PFSK-1 (cell line): Measurements from ENCODE around the gene LTBP1.

Source experiments
- POLR2AphosphoS5 ChIP-seq: IDR thresholded peaks from 2 replicates; pipeline ENCODE4 v1.6.1; 2012; ENCODE audit warnings: low read depth, mild to moderate bottlenecking, control low read depth, low read length, moderate library complexity
- SIN3A ChIP-seq: IDR thresholded peaks from 2 replicates; pipeline ENCODE4 v1.6.1; 2012; ENCODE audit warnings: mild to moderate bottlenecking, low read length, moderate library complexity, borderline replicate concordance; ENCODE audit not compliant: insufficient read depth
- TAF1 ChIP-seq: IDR thresholded peaks from 2 replicates; pipeline ENCODE4 v1.6.1; 2012; ENCODE audit warnings: low read length, control low read depth, borderline replicate concordance; ENCODE audit not compliant: insufficient read depth
- TF ChIP-seq, protein P1 (sequence below), 2 experiments: IDR thresholded peaks; 2 replicates each; pipeline versions ENCODE4 v1.6.1 to v1.8.0; 2011 to 2012; ENCODE audit warnings: low read depth in 2 of 2, low read length in 2 of 2, control low read depth in 1 of 2, inconsistent platforms in 1 of 2, mild to moderate bottlenecking in 1 of 2, moderate library complexity in 1 of 2; ENCODE audit not compliant: insufficient read depth in 1 of 2

DNA sequence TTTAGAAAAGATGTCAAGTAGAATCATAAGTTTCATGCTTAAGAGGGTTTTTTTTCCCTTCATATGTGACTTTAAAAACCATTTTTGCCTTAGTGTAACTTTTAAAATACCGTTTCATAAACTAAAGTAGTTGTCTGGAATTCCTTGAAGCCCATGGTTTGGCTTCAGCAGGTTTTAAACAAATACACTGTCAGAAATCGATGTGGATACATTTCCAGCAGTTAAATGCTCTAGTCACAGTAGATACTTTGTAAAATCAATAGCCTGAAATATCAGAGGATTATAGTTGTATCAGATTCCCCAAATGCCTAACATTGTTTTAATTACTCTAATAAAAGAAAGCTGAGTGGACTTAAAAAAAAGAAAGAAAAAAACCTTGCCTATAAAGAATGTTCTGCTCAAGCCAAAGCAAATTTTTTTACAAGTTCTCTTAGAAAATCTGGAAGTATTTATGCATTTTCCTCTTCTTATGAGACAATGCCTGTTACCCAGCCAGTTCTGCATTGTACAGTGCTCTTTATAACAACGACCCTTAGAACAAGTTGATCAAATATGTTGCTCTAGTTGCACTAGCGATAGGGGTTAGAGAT lies 260.5 kb downstream of the LTBP1 start:
- TF ChIP-seq TAF1 (no peak), POLR2AphosphoS5 (no peak), SIN3A (no peak)
- TF ChIP-seq, protein P1, sequence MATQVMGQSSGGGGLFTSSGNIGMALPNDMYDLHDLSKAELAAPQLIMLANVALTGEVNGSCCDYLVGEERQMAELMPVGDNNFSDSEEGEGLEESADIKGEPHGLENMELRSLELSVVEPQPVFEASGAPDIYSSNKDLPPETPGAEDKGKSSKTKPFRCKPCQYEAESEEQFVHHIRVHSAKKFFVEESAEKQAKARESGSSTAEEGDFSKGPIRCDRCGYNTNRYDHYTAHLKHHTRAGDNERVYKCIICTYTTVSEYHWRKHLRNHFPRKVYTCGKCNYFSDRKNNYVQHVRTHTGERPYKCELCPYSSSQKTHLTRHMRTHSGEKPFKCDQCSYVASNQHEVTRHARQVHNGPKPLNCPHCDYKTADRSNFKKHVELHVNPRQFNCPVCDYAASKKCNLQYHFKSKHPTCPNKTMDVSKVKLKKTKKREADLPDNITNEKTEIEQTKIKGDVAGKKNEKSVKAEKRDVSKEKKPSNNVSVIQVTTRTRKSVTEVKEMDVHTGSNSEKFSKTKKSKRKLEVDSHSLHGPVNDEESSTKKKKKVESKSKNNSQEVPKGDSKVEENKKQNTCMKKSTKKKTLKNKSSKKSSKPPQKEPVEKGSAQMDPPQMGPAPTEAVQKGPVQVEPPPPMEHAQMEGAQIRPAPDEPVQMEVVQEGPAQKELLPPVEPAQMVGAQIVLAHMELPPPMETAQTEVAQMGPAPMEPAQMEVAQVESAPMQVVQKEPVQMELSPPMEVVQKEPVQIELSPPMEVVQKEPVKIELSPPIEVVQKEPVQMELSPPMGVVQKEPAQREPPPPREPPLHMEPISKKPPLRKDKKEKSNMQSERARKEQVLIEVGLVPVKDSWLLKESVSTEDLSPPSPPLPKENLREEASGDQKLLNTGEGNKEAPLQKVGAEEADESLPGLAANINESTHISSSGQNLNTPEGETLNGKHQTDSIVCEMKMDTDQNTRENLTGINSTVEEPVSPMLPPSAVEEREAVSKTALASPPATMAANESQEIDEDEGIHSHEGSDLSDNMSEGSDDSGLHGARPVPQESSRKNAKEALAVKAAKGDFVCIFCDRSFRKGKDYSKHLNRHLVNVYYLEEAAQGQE (IDR thresholded peaks at IDR 0.05; ENCODE audit: insufficient read depth in 1 of 2, low read depth in 2 of 2, low read length in 2 of 2): no peak
